ENCODE results near the gene MGRN1. TPM values are rescaled to one million over a fixed set of nuclear protein-coding genes. Genes with fewer than 3 reads are reported as not detected.

MGRN1 gene
- total and polyA plus RNA-seq, 2 donors from 2014 or later: 19.7 to 90.8 TPM

GRCh38 chr16:4700997-4701743, 76.5 kb downstream of the MGRN1 start:
- H3K36me3 ChIP-seq (ENCODE audit: control insufficient read depth in 2 of 3, insufficient read depth in 3 of 3, low read length in 3 of 3): peaks cover 3 to 22% (median 10%) of the 10 kb centered on the region in 3 donors
- DNase-seq: peak in 1 of 5 donors; percentile 62
- H3K27ac ChIP-seq (ENCODE audit: low read depth in 2 of 2, low read length in 2 of 2): no peak overlapping the region
- no peaks in the 10 kb centered on the region for H3K27me3 ChIP-seq (ENCODE audit: control insufficient read depth, insufficient read depth, low read length)
- peaks cover 0 to 35% (median 32%) of the 10 kb centered on the region in 3 donors for H3K4me1 ChIP-seq (ENCODE audit: control insufficient read depth in 2 of 3, insufficient read depth in 2 of 3, low read depth in 1 of 3, low read length in 3 of 3)
- H3K9me3 ChIP-seq (ENCODE audit: control insufficient read depth in 2 of 3, insufficient read depth in 1 of 3, low read length in 3 of 3): no peaks in the 10 kb centered on the region
- no peak overlapping the region for H3K4me3 ChIP-seq (ENCODE audit: low read length in 3 of 3)
- H3K9ac ChIP-seq (ENCODE audit: low read length in 3 of 3): no peak overlapping the region
- intact Hi-C loops (cut with DNase I): no loop called here
- no peak for FAIRE-seq
- TF ChIP-seq CTCF (IDR thresholded peaks at IDR 0.05; ENCODE audit: borderline replicate concordance, extremely low read depth, insufficient read depth): no peak

GRCh38 chr16:4701791-4702465, 77.3 kb downstream of the MGRN1 start:
- H3K4me3 ChIP-seq (ENCODE audit: low read length in 3 of 3): no peak overlapping the region
- intact Hi-C loops (cut with DNase I): no loop called here
- peaks cover 5 to 20% (median 10%) of the 10 kb centered on the region in 3 donors for H3K36me3 ChIP-seq (ENCODE audit: control insufficient read depth in 2 of 3, insufficient read depth in 3 of 3, low read length in 3 of 3)
- TF ChIP-seq CTCF (IDR thresholded peaks at IDR 0.05; ENCODE audit: borderline replicate concordance, extremely low read depth, insufficient read depth): no peak
- peaks cover 0 to 35% (median 26%) of the 10 kb centered on the region in 3 donors for H3K4me1 ChIP-seq (ENCODE audit: control insufficient read depth in 2 of 3, insufficient read depth in 2 of 3, low read depth in 1 of 3, low read length in 3 of 3)
- DNase-seq: peak in 1 of 5 donors; percentile 72
- peak overlapping the region; percentile 57 to 91 for H3K27ac ChIP-seq (ENCODE audit: low read depth in 2 of 2, low read length in 2 of 2)
- H3K9ac ChIP-seq (ENCODE audit: low read length in 3 of 3): peak overlapping the region in 1 of 3 donors; percentile 31
- no peaks in the 10 kb centered on the region for H3K27me3 ChIP-seq (ENCODE audit: control insufficient read depth, insufficient read depth, low read length)
- H3K9me3 ChIP-seq (ENCODE audit: control insufficient read depth in 2 of 3, insufficient read depth in 1 of 3, low read length in 3 of 3): no peaks in the 10 kb centered on the region
- no peak for FAIRE-seq

GRCh38 chr16:4702466-4702808, 77.8 kb downstream of the MGRN1 start:
- Histone ChIP-seq H3K9ac (ENCODE audit: low read length in 3 of 3) (peak overlapping the region in 1 of 3 donors; percentile 31), H3K4me3 (ENCODE audit: low read length in 3 of 3) (peak overlapping the region in 2 of 3 donors; percentile 6 to 25)
- FAIRE-seq: no peak

More at GRCh38 chr16:4702466-4702808, 77.8 kb downstream of the MGRN1 start:
- H3K36me3 ChIP-seq (ENCODE audit: control insufficient read depth in 2 of 3, insufficient read depth in 3 of 3, low read length in 3 of 3): peaks cover 5 to 20% (median 10%) of the 10 kb centered on the region in 3 donors
- DNase-seq: peak in 1 of 5 donors; percentile 72
- TF ChIP-seq CTCF (IDR thresholded peaks at IDR 0.05; ENCODE audit: borderline replicate concordance, extremely low read depth, insufficient read depth): no peak
- peaks cover 0 to 35% (median 25%) of the 10 kb centered on the region in 3 donors for H3K4me1 ChIP-seq (ENCODE audit: control insufficient read depth in 2 of 3, insufficient read depth in 2 of 3, low read depth in 1 of 3, low read length in 3 of 3)
- no peaks in the 10 kb centered on the region for H3K27me3 ChIP-seq (ENCODE audit: control insufficient read depth, insufficient read depth, low read length)
- H3K27ac ChIP-seq (ENCODE audit: low read depth in 2 of 2, low read length in 2 of 2): peak overlapping the region; percentile 90 to 91
- intact Hi-C loops (cut with DNase I): no loop called here
- no peaks in the 10 kb centered on the region for H3K9me3 ChIP-seq (ENCODE audit: control insufficient read depth in 2 of 3, insufficient read depth in 1 of 3, low read length in 3 of 3)

All from kidney (tissue), 14 donors.